Smooth muscle cell of the pulmonary artery (primary cell): Measurements from ENCODE around the gene WDR48. TPM values are rescaled to one million over a fixed set of nuclear protein-coding genes. Genes with fewer than 3 reads are reported as not detected.

Experiments
- total RNA-seq: library from RNA; depleted of rRNA; stranded (reverse); fragments of >200 nt; gene quantifications from 2 replicates; pipeline ENCODE4 v1.2.3, GENCODE V29; 2014

Gene WDR48
- 33.6 and 46.4 TPM in 2 replicates for total RNA-seq

DNA sequence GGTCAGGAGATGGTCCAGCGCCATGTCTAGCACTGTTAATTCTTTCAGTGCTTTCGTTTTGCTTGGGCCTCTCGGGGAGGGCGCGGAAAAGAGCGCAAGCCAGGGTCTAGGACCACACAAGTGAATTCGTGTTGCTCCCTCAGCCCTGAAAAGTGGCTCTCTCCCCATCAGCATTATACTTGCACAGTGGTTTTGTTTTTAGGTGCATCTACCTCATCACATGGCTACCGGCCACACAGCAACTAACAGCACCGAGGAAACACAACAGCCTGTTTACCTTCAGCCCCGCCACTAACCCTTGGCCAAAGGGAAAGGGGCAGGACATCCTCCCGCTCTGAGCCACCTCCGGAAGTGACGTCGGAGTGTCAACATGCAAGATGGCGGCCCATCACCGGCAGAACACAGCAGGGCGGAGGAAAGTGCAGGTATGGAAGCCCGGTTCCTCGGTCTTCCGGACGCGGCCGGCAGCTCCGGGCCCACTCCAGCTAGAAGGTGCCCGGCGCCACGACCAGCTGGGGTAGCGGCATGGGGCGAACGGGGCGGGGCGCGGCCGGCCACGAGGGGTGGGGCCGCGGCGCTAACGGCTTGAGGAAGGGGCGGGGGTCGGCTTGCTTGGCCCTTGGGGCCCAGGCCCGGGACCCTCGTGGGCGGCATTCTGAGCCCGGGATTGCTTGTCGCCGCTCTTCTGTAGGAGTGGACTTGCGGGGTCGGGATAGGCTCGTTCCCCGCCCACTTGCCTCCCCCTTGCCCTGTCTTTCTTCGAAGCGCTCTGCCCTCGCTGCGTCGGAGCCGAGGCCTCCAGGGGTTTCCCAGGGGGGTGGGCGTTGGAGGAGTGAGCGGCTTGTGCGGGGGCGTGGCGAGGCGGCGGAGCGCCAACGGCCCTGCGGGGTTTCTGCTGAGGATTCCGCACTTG lies at the start of gene WDR48, which contains the start of gene SCN11A:
TSS of gene WDR48 (plus strand) at position 368 of the 913 bp plus-strand sequence. CDS start at position 378, 10 bp downstream.
TSS of gene SCN11A (minus strand) at position 296 of the 913 bp plus-strand sequence. CDS start 101,582 bp downstream, outside the sequence.

DNA sequence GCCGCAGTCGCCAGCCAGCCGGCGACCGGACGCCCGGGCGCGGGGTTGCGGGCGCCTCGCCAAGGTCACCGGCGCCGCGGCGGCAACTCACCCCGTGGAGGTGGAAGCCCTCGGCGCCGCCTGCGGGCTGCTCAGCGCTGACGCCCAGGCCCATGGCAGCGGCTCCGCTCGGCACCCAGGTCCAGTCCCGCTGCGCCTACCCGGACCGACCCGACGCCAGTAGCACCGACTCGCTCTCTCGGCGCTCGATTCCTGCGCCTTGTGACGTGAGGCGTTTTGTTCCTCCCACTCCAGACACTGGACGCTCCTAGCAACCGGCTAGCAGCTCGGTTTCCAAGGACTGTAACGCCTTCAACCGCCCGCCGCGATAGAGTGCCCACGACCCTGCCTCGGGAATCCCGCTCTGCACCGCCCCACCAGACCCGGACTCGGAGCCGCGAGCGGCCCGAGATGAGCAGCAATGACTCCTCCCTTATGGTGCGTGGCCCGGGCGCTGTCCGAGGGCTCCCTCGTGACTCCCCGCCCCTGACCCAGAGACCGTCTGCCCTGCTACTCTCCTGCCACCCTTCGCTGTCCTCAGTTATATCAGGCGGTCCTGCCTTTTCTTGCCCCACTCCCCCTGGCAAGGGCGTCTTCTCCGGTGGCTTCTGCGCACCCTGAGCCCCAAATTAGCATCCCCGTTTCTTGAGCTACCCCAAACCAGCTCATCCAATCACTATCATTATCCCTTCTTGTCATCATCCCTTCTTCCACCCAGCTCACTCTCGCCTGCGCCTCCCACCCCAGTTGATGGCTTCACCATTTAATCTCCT lies 55.8 kb downstream of the WDR48 start, which contains the start of the genes GORASP1 and TTC21A:
TSS of gene GORASP1 (minus strand) at position 240 of the 812 bp plus-strand sequence. CDS start at position 154, 86 bp downstream.
TSS of gene TTC21A (plus strand) at position 293 of the 812 bp plus-strand sequence. CDS start at position 451, 158 bp downstream.

Other genes with a start within 250 kb of the WDR48 start
- under 0.01 TPM in 1 of 2 replicates, not detected in the other for gene SCN10A, start 235.8 kb upstream of the WDR48 start, total RNA-seq
- under 0.01 TPM in 1 of 2 replicates, not detected in the other for gene SCN11A, start 72 bp upstream of the WDR48 start, total RNA-seq
- 45.6 and 52.8 TPM in 2 replicates for gene GORASP1, start 55.6 kb downstream of the WDR48 start, total RNA-seq
- 3.2 and 6.8 TPM in 2 replicates for gene TTC21A, start 55.7 kb downstream of the WDR48 start, total RNA-seq
- gene CSRNP1, start 101.6 kb downstream of the WDR48 start, total RNA-seq = 6.5 and 11.5 TPM in 2 replicates
- 0.07 TPM in 2 replicates for gene XIRP1, start 140.6 kb downstream of the WDR48 start, total RNA-seq
- under 0.01 TPM in 1 of 2 replicates, not detected in the other for gene CX3CR1, start 228.0 kb downstream of the WDR48 start, total RNA-seq